Measurements from ENCODE around the gene ATP8A1. TPM values are rescaled to one million over a fixed set of nuclear protein-coding genes. Genes with fewer than 3 reads are reported as not detected.

Gene ATP8A1
- total and polyA plus RNA-seq, 2 of the 4 experiments (the other 2 are of a cell fraction), result 0.12 to 0.36 TPM

DNA sequence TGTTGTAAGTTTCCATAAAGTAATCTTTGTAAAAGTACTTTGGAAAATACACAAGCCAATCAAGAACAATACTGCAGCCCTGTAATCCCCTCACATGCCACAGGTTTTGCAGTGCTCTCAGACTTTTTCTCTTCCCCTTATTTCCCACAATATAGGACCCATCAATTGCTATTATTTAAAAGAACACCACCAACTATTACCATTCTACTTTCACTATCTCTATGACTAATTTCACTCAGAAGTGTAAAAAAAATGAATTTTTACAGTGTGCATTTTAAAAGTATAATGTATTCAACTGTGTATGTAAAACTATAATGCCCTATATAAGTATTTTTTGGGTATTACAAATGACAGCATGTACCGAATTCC lies 1.7 kb downstream of the ATP8A1 start:
- intact Hi-C loops (cut with micrococcal nuclease) (no loop called here), dilution Hi-C loops (cut with HindIII; ENCODE audit: low sequenced_read_pairs, unreplicated experiment) (no loop called here)

More for the DNA sequence above, 1.7 kb downstream of the ATP8A1 start:
- H4K91ac ChIP-seq (ENCODE audit: insufficient read depth, low read depth, low read length), result no peak overlapping the region
- H3K56ac ChIP-seq (ENCODE audit: extremely low read depth, insufficient read depth, low read length), result no peak overlapping the region
- POLR2A ChIA-PET (ENCODE audit: unreplicated experiment), result no interaction called here
- DNase-seq, result no peak
- no peaks in the 10 kb centered on the region for H3K9me1 ChIP-seq (ENCODE audit: insufficient read depth, low read length)
- H3K23ac ChIP-seq (ENCODE audit: low read depth, low read length), result no peak overlapping the region
- ATAC-seq (ENCODE audit: low read depth), result no peak
- WGBS, 2 experiments (ENCODE audit: extremely low coverage in 2 of 2, insufficient read length in 1 of 2), result no CpG with 5 or more reads among the region's 1 CpG
- no peak overlapping the region for H3K27ac ChIP-seq (ENCODE audit: insufficient read depth, low read length)
- H3K4me1 ChIP-seq (ENCODE audit: control insufficient read depth, insufficient read depth, low read length), result no peaks in the 10 kb centered on the region
- no peaks in the 10 kb centered on the region for H4K20me1 ChIP-seq (ENCODE audit: insufficient read depth, low read length)
- TF ChIP-seq MXI1 (IDR thresholded peaks at IDR 0.05; ENCODE audit: borderline replicate concordance, low read depth, low read length) (no peak), BHLHE40 (IDR thresholded peaks at IDR 0.05; ENCODE audit: low read depth, low read length) (no peak), SMC3 (IDR thresholded peaks at IDR 0.05; ENCODE audit: low read depth, low read length) (no peak), MAZ (IDR thresholded peaks at IDR 0.05; ENCODE audit: borderline replicate concordance, low read depth, low read length) (no peak), NFE2L2 (IDR thresholded peaks at IDR 0.05; ENCODE audit: low read depth, low read length) (no peak), CEBPB (IDR thresholded peaks at IDR 0.05; ENCODE audit: low read depth, low read length) (no peak), MAFK (IDR thresholded peaks at IDR 0.05; ENCODE audit: low read depth, low read length) (no peak), RCOR1 (IDR thresholded peaks at IDR 0.05; ENCODE audit: insufficient replicate concordance, low read length) (no peak), FOS (IDR thresholded peaks at IDR 0.05; ENCODE audit: low read depth, low read length) (no peak), CHD1 (IDR thresholded peaks at IDR 0.05; ENCODE audit: low read depth, low read length) (no peak), RAD21 (IDR thresholded peaks at IDR 0.05; ENCODE audit: low read length) (no peak), RFX5 (IDR thresholded peaks at IDR 0.05; ENCODE audit: low read depth, low read length) (no peak)
- TF ChIP-seq, protein P1, sequence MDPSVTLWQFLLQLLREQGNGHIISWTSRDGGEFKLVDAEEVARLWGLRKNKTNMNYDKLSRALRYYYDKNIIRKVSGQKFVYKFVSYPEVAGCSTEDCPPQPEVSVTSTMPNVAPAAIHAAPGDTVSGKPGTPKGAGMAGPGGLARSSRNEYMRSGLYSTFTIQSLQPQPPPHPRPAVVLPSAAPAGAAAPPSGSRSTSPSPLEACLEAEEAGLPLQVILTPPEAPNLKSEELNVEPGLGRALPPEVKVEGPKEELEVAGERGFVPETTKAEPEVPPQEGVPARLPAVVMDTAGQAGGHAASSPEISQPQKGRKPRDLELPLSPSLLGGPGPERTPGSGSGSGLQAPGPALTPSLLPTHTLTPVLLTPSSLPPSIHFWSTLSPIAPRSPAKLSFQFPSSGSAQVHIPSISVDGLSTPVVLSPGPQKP (IDR thresholded peaks at IDR 0.05; ENCODE audit: borderline replicate concordance, low read depth, low read length), result no peak
- TF ChIP-seq, protein P2, sequence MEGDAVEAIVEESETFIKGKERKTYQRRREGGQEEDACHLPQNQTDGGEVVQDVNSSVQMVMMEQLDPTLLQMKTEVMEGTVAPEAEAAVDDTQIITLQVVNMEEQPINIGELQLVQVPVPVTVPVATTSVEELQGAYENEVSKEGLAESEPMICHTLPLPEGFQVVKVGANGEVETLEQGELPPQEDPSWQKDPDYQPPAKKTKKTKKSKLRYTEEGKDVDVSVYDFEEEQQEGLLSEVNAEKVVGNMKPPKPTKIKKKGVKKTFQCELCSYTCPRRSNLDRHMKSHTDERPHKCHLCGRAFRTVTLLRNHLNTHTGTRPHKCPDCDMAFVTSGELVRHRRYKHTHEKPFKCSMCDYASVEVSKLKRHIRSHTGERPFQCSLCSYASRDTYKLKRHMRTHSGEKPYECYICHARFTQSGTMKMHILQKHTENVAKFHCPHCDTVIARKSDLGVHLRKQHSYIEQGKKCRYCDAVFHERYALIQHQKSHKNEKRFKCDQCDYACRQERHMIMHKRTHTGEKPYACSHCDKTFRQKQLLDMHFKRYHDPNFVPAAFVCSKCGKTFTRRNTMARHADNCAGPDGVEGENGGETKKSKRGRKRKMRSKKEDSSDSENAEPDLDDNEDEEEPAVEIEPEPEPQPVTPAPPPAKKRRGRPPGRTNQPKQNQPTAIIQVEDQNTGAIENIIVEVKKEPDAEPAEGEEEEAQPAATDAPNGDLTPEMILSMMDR (conservative IDR thresholded peaks at IDR 0.05; ENCODE audit: low read depth, low read length), result no peak
- H3K4me2 ChIP-seq (ENCODE audit: low read depth, low read length), result no peak overlapping the region
- H3K9ac ChIP-seq (ENCODE audit: low read depth, low read length), result no peak overlapping the region
- H2AK9ac ChIP-seq (replicated peaks; ENCODE audit: low read depth, low read length, poor library complexity), result no peak overlapping the region
- no peak overlapping the region for H3K4ac ChIP-seq (ENCODE audit: low read depth, low read length)
- no peak overlapping the region for H2BK20ac ChIP-seq (ENCODE audit: low read depth, low read length)
- no peak overlapping the region for H2BK120ac ChIP-seq (ENCODE audit: low read depth, low read length)
- in situ Hi-C loops (cut with MboI; ENCODE audit: low sequenced_read_pairs), result no loop called here
- H3K4me3 ChIP-seq (ENCODE audit: insufficient read depth, low read depth, low read length), result no peak overlapping the region
- H2AK5ac ChIP-seq (ENCODE audit: low read depth, low read length), result no peak overlapping the region
- no peaks in the 10 kb centered on the region for H3K79me1 ChIP-seq (ENCODE audit: low read depth in 1 of 2, low read length in 2 of 2)
- H2BK5ac ChIP-seq (ENCODE audit: low read depth, low read length, poor library complexity, severe bottlenecking), result no peak overlapping the region
- BruUV-seq (replicated peaks), result no TSS peak
- no peak overlapping the region for H2AFZ ChIP-seq (replicated peaks; ENCODE audit: low read length, poor library complexity)
- H4K8ac ChIP-seq (ENCODE audit: low read depth in 2 of 2, low read length in 2 of 2), result no peak overlapping the region
- H4K5ac ChIP-seq (ENCODE audit: low read depth, low read length), result no peak overlapping the region
- H3K9me3 ChIP-seq (ENCODE audit: control insufficient read depth, insufficient read depth, low read length), result no peaks in the 10 kb centered on the region
- H3K18ac ChIP-seq (ENCODE audit: low read depth, low read length), result no peak overlapping the region
- no peak overlapping the region for H3K14ac ChIP-seq (replicated peaks; ENCODE audit: low read depth, low read length)
- CTCF ChIA-PET, result no interaction called here
- H3K36me3 ChIP-seq (ENCODE audit: control insufficient read depth, insufficient read depth, low read length), result no peaks in the 10 kb centered on the region
- no peaks in the 10 kb centered on the region; the same call in 1 of the 2 replicates for H3K27me3 ChIP-seq (ENCODE audit: control insufficient read depth, insufficient read depth, low read length)
- no peak overlapping the region for H2BK15ac ChIP-seq (ENCODE audit: low read depth, low read length)

Measured in IMR-90 (cell line).